Thyroid gland (tissue), 4 donors: ENCODE measurements around the gene SNED1.

Source experiments
- CTCF ChIP-seq, 6 experiments: fragments of 200-600 bp in 3 of 6; fragments of 450-650 bp in 3 of 6; sonication (generic) in 3 of 6; IDR thresholded peaks; one replicate each; pipeline ENCODE4 v1.5.1; 2016 to 2019; ENCODE audit warnings: antibody characterized with exemption in 6 of 6, mild to moderate bottlenecking in 2 of 6, inconsistent platforms in 1 of 6, moderate library complexity in 1 of 6
- POLR2A ChIP-seq, 2 donors: fragments of 450-650 bp; IDR thresholded peaks; one replicate each; pipeline ENCODE4 v1.6.1; 2017; ENCODE audit warnings: antibody characterized with exemption in 2 of 2, mild to moderate bottlenecking in 2 of 2, moderate library complexity in 1 of 2

- no peak for TF ChIP-seq CTCF (IDR thresholded peaks at IDR 0.05)
- TF ChIP-seq POLR2A (IDR thresholded peaks at IDR 0.05), result no peak
Observed at GRCh38 chr2:240966906-240967680, 31.3 kb upstream of the SNED1 start.
